ENCODE data around the gene FMR1.

Gene FMR1

DNA sequence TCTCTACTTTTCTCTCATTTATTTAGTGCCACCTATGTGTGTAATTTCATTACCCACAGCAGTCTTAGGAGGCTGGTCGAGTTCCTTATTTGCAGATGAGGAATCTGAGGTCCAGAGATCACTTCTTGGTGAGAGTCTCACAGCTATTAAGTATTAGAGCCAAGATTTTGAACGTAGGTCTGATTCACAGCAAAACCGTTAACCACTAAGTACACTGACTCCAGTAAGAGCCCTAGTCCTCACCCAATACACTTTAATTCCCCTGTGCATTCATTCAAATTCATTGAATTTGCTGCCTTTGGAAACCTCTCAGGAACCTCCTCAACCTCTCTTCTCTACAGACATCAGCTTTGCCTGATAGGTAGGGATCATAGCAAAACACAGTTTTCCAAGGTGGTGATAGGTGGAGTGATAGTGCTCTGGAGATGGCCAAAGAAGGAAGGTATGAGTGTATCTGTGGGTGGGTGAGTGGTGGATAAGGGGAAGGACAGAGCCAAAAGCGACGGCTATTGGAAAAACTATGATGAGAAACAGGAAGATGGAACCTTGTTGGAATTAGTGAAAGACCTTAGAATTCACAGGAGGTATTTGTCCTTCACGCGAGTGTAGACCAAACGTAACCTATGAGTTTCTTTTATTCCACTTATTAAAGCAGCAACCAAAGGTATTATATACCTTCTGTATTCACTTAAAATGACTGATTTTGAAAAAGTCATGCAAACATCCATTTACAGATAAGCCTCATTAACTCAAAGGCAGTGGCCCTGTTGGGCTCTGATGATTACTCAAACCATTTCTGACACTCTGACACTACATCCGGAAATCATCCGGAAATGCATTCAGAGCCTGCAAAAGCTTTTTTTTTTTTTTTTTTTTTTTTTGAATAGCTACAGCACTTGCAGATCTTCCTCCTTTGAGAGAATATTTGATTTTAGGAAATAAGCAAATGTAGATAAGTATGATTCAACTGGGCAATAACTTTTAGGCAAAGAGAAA lies 6.3 kb downstream of the FMR1 start:
- no peak for DNase-seq

DNA sequence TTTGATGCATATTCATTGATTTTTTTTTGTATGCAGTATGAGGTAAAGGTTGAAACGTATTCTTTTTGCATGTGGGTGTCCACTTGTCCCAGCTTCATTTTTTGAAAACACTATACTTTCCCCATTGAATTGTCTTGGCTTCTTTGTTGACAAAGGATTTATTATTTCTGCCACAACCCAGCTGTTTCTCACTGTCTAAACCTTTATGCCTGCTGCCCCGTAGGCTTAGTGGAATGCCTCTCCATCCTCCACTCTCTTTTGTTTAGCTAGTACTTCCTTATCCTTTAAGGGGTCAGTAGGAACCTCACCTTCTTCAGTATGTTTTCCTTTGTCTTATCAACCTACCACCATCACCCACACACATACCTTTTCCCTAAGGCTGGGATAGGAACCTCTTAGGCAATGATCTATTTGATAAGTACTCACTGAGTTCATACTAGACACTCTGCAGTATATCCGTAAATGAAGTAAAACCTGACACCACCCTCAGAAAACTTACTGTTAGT lies 8.5 kb downstream of the FMR1 start:
- DNase-seq = no peak

DNA sequence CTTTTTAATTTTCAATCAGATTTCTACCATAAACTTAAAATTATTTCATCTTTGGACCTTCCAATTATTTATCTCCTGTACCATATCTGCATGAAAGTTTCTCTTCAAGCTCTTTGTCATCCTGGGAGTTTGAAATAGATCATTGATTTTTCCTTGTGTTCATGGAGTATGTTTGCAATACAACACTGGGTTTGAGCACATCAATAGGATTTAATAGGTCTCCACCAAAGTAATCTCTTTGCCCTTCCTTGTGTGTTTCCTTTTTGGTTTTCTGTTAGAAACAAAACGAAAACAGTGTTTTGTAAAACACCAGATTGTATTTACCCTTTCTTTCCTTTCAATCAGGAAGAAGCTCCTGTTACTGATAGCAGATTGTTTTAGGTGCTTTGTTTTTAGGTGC lies 11.9 kb downstream of the FMR1 start:
- no peak for DNase-seq

DNA sequence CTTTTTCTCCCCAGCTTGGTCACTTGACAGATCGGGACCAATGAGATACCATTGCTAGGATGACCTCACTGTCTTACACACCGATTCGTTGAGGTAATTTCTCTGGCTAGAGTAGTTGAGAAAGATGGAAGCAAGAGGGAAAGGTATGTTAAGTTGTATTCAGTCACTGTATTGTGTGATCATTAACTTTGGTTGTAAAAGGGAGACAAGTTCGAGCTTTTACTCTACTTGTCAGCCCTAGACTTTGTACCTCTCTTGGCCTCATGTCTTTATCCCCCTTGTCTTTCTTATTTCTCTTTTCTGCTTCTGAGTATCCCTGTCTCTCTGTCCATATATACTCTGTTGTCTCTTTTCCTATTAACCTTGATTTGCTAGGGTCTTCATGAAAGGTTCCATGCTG lies 15.5 kb downstream of the FMR1 start:
- DNase-seq = no peak

GRCh38 chrX:147933815-147934214 lies 22.1 kb downstream of the FMR1 start:
- no peak for DNase-seq

- no peak for DNase-seq
Observed at GRCh38 chrX:147935156-147935758, 23.5 kb downstream of the FMR1 start.

GRCh38 chrX:147945286-147945685 lies 33.6 kb downstream of the FMR1 start:
- DNase-seq = no peak

DNA sequence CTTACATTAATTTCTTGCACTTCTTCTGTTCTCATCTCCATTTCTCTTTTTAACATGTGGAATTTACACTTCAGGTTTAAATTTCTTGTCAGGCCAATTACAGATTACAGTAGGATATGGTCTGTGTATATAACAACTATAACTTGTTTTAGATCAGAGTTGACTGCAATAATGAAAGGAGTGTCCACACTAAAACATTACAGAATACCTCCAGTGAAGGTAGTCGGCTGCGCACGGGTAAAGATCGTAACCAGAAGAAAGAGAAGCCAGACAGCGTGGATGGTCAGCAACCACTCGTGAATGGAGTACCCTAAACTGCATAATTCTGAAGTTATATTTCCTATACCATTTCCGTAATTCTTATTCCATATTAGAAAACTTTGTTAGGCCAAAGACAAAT lies 36.8 kb downstream of the FMR1 start:
- DNase-seq = no peak

DNA sequence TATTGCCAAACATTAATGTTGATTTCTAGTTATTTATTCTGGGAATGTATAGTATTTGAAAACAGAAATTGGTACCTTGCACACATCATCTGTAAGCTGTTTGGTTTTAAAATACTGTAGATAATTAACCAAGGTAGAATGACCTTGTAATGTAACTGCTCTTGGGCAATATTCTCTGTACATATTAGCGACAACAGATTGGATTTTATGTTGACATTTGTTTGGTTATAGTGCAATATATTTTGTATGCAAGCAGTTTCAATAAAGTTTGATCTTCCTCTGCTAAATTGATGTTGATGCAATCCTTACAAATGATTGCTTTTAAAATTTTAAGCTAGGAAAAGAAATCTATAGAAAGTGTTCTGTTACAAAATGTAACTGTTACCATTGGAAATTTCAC lies 38.6 kb downstream of the FMR1 start:
- DNase-seq = no peak

- DNase-seq = no peak
Observed at GRCh38 chrX:147953976-147954375, 42.3 kb downstream of the FMR1 start.

DNA sequence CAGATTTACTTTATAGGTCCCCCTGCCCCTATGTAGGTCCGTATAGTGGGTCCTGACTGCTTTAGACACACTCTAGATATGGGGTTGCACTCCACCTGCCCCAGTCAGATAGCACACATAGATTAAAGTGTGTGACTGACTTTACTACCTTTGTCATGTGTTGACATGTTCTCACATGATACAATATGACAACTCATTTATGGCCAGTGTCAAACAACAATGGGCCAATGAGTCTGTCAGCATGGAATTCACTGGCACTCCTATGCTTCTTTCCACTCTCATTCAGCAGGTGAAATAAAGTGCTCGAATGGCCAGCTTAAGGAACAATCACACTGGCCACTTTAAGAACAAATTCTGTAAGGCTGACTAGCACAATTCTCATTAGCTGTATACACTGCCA lies 45.6 kb downstream of the FMR1 start:
- no peak for DNase-seq

DNA sequence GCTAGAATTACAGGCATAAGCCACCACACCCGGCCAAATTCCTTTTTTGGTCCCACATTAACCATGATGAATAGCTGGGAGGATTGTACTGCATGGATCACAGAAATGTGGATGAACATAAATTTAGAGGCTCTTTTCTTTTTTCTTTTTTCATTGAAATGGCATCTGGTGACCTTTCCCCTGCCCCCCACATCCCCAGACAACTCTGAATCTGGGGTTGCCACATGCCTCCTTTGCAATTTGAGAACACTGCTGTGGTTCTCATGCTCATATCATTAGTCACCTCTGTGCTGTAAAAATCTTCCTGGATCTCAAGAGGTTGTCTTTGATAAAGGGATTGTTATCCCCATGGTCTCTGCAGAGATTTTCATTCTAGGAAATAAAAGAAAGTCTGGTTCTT lies 46.6 kb downstream of the FMR1 start:
- DNase-seq = no peak

- no peak for DNase-seq
Observed at GRCh38 chrX:147960722-147961121, 49.0 kb downstream of the FMR1 start.

DNA sequence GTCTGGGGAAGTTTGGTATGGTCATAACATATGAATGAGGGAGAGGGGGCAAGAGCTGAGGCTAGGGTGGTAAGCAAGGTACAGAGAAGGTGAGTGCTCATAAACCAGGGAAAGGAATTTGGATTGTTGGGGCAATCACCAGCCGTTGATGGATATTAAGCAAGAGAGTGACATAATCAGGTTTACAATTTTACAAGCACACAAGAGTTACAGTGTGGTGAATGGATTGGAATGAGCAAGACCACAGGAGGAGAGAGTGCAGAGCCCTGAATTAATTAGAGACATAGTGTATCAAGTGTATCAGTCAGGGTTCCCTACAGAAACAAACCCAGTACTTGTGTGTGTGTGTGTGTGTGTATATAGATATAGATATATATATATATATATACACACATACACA lies 50.8 kb downstream of the FMR1 start:
- DNase-seq = no peak

DNA sequence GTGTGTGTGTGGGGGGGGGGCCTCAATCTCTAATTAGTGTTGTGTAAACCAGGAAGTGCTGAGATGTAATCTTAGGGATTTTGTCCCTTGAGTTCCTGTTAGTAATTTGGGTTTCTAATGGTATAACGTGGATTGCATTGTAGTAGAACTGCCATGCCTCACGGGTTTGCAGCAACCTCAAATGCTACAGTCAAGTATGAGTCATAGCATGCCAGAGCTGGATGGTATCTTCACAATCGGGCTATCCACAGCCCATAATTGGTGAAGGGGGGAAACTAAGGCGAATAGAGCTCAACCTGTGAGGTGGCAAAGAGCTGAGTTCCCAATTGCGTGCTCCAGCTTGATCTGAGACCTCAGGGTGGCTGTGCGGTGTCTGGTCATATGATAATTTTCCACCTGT lies 67.2 kb downstream of the FMR1 start:
- no peak for DNase-seq

DNA sequence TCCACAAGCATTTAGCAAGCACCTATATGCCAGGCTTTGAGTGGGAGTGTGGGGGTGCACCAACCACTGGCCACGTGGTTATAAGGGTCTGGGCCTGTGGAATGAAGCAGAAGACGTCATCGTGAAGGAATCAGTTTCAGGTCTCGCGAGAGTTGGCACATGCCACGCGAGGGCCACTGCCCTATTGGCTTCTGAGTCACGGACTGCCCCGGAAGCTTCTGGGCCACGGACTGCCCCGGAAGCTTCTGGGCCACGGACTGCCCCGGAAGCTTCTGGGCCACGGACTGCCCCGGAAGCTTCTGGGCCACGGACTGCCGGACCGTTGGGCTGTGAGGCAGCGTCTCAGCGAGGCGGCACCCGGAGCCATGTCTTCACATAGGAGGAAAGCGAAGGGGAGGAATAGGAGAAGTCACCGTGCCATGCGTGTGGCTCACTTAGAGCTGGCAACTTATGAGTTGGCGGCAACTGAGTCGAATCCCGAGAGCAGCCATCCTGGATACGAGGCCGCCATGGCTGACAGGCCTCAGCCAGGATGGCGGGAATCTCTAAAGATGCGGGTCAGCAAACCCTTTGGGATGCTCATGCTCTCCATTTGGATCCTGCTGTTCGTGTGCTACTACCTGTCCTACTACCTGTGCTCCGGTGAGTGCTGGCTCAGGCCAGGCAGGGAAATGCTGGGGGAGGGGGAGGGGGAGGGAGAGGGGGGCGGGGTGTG lies 69.5 kb downstream of the FMR1 start, which contains the start of gene FMR1NB:
FMR1NB (plus strand) TSS at position 300 of the 715 bp plus-strand sequence; CDS start at position 366, 66 bp downstream.
- DNase-seq = no peak

Data from effector CD8-positive, alpha-beta T cell (primary cell).